SK-N-SH treated with all-trans-retinoic acid at 6 μM for 48 hours (cell line): ENCODE measurements around the gene ADGRV1.

ENCODE experiments used
- ATAC-seq: fragments of 200-7000 bp; cut with Tn5 transposase; 3 replicates; pipeline ENCODE4 v1.9.1; 2020; ENCODE audit warnings: mild to moderate bottlenecking, moderate library complexity
- ARNTL ChIP-seq: fragments of 450-650 bp; formaldehyde crosslinking; IDR thresholded peaks from 2 replicates; pipeline ENCODE4 v1.5.0; 2020; ENCODE audit warnings: low read depth, mild to moderate bottlenecking, moderate library complexity, borderline replicate concordance
- BACH2 ChIP-seq: fragments of 250-450 bp; sonication (Bioruptor Pico); IDR thresholded peaks from 2 replicates; pipeline ENCODE4 v1.9.0; 2021; ENCODE audit warnings: mild to moderate bottlenecking, borderline replicate concordance
- CSDC2 ChIP-seq: fragments of 250-450 bp; sonication (Bioruptor Pico); IDR thresholded peaks from 2 replicates; pipeline ENCODE4 v1.5.0; 2020; ENCODE audit warnings: mild to moderate bottlenecking, moderate library complexity
- ESRRG ChIP-seq: fragments of 250-450 bp; sonication (Bioruptor Pico); IDR thresholded peaks from 2 replicates; pipeline ENCODE4 v1.6.1; 2021; ENCODE audit warnings: mild to moderate bottlenecking
- GLIS3 ChIP-seq: fragments of 250-450 bp; sonication (Bioruptor Pico); IDR thresholded peaks from 2 replicates; pipeline ENCODE4 v1.5.0; 2020; ENCODE audit warnings: mild to moderate bottlenecking, moderate library complexity
- ISL1 ChIP-seq: fragments of 250-450 bp; sonication (Bioruptor Pico); IDR thresholded peaks from 2 replicates; pipeline ENCODE4 v2.1.2; 2022; ENCODE audit warnings: mild to moderate bottlenecking, moderate library complexity
- OSR1 ChIP-seq: fragments of 250-450 bp; sonication (Bioruptor Pico); IDR thresholded peaks from 2 replicates; pipeline ENCODE4 v1.8.0; 2022; ENCODE audit warnings: moderate library complexity, mild to moderate bottlenecking, inconsistent platforms
- POU6F1 ChIP-seq: fragments of 250-450 bp; sonication (Bioruptor Pico); IDR thresholded peaks from 2 replicates; pipeline ENCODE4 v1.8.0; 2021; ENCODE audit warnings: low read depth, mild to moderate bottlenecking, moderate library complexity, borderline replicate concordance
- PPARA ChIP-seq: fragments of 250-450 bp; sonication (Bioruptor Pico); IDR thresholded peaks from 2 replicates; pipeline ENCODE4 v1.5.0; 2020; ENCODE audit warnings: mild to moderate bottlenecking, borderline replicate concordance
- RARB ChIP-seq: fragments of 250-450 bp; sonication (Bioruptor Pico); IDR thresholded peaks from 2 replicates; pipeline ENCODE4 v1.8.0; 2021; ENCODE audit warnings: mild to moderate bottlenecking, moderate library complexity
- SNAI2 ChIP-seq: fragments of 250-450 bp; sonication (Bioruptor Pico); IDR thresholded peaks from 2 replicates; pipeline ENCODE4 v1.5.0; 2020; ENCODE audit warnings: mild to moderate bottlenecking, moderate library complexity
- TCF4 ChIP-seq: fragments of 250-450 bp; sonication (Bioruptor Pico); IDR thresholded peaks from 2 replicates; pipeline ENCODE4 v1.8.0; 2021; ENCODE audit warnings: mild to moderate bottlenecking, moderate library complexity, borderline replicate concordance
- TOX ChIP-seq: fragments of 250-450 bp; sonication (Bioruptor Pico); IDR thresholded peaks from 2 replicates; pipeline ENCODE4 v1.8.0; 2021; ENCODE audit warnings: mild to moderate bottlenecking, moderate library complexity, borderline replicate concordance
- ZC3H10 ChIP-seq: fragments of 250-450 bp; sonication (Bioruptor Pico); IDR thresholded peaks from 2 replicates; pipeline ENCODE4 v1.5.1; 2021; ENCODE audit warnings: mild to moderate bottlenecking, moderate library complexity
- ZFP3 ChIP-seq: fragments of 250-450 bp; sonication (Bioruptor Pico); IDR thresholded peaks from 2 replicates; pipeline ENCODE4 v1.5.0; 2020; ENCODE audit warnings: mild to moderate bottlenecking, moderate library complexity
- ZFP30 ChIP-seq: fragments of 450-650 bp; formaldehyde crosslinking; IDR thresholded peaks from 2 replicates; pipeline ENCODE4 v1.5.0; 2022; ENCODE audit warnings: mild to moderate bottlenecking, moderate library complexity
- ZNF565 ChIP-seq: fragments of 450-650 bp; formaldehyde crosslinking; conservative IDR thresholded peaks from 2 replicates; pipeline ENCODE4 v1.5.0; 2020; ENCODE audit warnings: low read depth, mild to moderate bottlenecking, moderate library complexity
- ZNF70 ChIP-seq: fragments of 450-650 bp; formaldehyde crosslinking; IDR thresholded peaks from 2 replicates; pipeline ENCODE4 v1.5.0; 2020; ENCODE audit warnings: mild to moderate bottlenecking, moderate library complexity
- ZNF8 ChIP-seq: fragments of 450-650 bp; formaldehyde crosslinking; IDR thresholded peaks from 2 replicates; pipeline ENCODE4 v1.5.0; 2020; ENCODE audit warnings: mild to moderate bottlenecking, moderate library complexity
- TF ChIP-seq, protein P1 (sequence below): fragments of 250-450 bp; sonication (Bioruptor Pico); IDR thresholded peaks from 2 replicates; pipeline ENCODE4 v1.5.1; 2021; ENCODE audit warnings: mild to moderate bottlenecking, moderate library complexity
- TF ChIP-seq, protein P2 (sequence below): fragments of 250-450 bp; sonication (Bioruptor Pico); IDR thresholded peaks from 2 replicates; pipeline ENCODE4 v1.5.0; 2020; ENCODE audit warnings: mild to moderate bottlenecking, moderate library complexity
- TF ChIP-seq, protein P3 (sequence below): fragments of 250-450 bp; sonication (Bioruptor Pico); IDR thresholded peaks from 2 replicates; pipeline ENCODE4 v1.5.1; 2020; ENCODE audit warnings: low read depth, mild to moderate bottlenecking, moderate library complexity
- TF ChIP-seq, protein P4 (sequence below): fragments of 250-450 bp; sonication (Bioruptor Pico); IDR thresholded peaks from 2 replicates; pipeline ENCODE4 v1.8.0; 2020; ENCODE audit warnings: mild to moderate bottlenecking, moderate library complexity, borderline replicate concordance

Gene ADGRV1

DNA sequence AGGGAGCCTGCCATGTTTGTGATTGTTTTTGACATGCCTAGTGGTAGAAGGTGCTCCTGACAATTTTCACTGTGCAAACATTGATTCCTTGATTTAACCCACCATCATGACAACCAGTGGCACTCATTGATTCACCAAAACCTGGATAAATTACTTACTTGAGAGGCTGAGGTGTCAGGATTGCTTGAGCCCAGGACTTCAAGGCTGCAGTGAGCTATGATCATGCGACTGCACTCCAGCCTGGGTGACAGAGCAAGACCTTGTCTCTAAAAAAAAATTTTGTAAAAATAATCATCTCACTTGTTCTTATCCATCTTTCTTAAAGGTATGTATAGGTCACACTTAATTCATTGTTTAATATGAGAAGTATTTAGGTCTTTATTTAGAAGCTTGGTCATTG, 423.2 kb downstream of the ADGRV1 start:
- ATAC-seq: no peak
- TF ChIP-seq TCF4 (CRISPR knock-in tag) (no peak), POU6F1 (no peak), ZFP30 (CRISPR knock-in tag) (no peak), TOX (CRISPR knock-in tag) (no peak), BACH2 (CRISPR knock-in tag) (no peak), ARNTL (CRISPR knock-in tag) (no peak)
- TF ChIP-seq, all 23 proteins: peak for 0

DNA sequence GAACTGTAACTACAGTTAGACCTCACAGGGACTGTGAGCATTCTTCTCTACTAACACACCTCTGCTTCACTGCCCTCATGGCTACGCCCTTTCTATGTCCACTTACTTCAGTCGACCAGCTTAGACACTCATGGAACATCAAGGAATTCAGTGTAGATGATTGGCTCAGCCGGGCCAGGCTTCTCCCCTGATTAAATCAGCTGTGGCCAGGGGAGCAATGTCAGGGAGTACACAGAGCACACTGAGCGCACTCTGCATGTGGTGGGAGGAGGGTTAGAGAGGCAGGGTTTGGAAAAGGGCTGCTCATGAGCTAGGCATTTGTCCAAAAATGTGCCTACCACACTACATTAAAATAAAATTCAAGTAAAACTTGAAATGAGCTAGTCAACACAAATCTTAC, 424.0 kb downstream of the ADGRV1 start:
- peak; percentile 53; the same call in 2 of the 3 replicates for ATAC-seq
- no peak for TF ChIP-seq ZFP30 (CRISPR knock-in tag)
- no peak for TF ChIP-seq RARB (CRISPR knock-in tag)
- TF ChIP-seq ESRRG (CRISPR knock-in tag): no peak
- no peak for TF ChIP-seq ZNF8 (CRISPR knock-in tag)
- TF ChIP-seq SNAI2 (CRISPR knock-in tag): no peak
- TF ChIP-seq ZNF565 (CRISPR knock-in tag): no peak
- no peak for TF ChIP-seq GLIS3 (CRISPR knock-in tag)
- no peak for TF ChIP-seq CSDC2 (CRISPR knock-in tag)
- TF ChIP-seq, protein P1, sequence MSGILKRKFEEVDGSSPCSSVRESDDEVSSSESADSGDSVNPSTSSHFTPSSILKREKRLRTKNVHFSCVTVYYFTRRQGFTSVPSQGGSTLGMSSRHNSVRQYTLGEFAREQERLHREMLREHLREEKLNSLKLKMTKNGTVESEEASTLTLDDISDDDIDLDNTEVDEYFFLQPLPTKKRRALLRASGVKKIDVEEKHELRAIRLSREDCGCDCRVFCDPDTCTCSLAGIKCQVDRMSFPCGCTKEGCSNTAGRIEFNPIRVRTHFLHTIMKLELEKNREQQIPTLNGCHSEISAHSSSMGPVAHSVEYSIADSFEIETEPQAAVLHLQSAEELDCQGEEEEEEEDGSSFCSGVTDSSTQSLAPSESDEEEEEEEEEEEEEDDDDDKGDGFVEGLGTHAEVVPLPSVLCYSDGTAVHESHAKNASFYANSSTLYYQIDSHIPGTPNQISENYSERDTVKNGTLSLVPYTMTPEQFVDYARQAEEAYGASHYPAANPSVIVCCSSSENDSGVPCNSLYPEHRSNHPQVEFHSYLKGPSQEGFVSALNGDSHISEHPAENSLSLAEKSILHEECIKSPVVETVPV (CRISPR knock-in tag): no peak
- TF ChIP-seq ZC3H10 (CRISPR knock-in tag): no peak

DNA sequence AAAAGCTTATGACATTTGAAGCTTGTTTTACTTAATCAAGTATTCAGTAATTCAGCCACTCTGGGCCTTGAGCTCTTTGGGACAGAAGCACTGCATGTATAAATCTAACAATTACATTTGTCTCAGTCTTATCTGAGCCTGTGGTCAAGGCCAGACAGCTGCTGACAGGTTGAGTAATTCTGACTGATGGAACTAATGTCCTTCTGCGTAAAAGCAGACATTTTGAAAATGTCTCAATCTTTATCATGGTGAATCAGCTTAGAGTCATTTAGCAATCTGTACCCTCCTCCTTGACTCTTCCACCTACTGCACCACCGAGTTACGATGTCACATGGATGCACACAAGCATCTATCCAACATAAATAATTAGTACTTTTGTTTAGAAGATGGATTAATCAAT, 424.6 kb downstream of the ADGRV1 start:
- TF ChIP-seq PPARA (CRISPR knock-in tag) (no peak), ESRRG (CRISPR knock-in tag) (0 out of 2 replicates have a peak, but pooled peaks have one; percentile 77), ISL1 (CRISPR knock-in tag) (peak; percentile 95), ZNF565 (CRISPR knock-in tag) (no peak), ZNF70 (CRISPR knock-in tag) (no peak), SNAI2 (CRISPR knock-in tag) (peak; percentile 93), TOX (CRISPR knock-in tag) (no peak), ZNF8 (CRISPR knock-in tag) (no peak), ZFP30 (CRISPR knock-in tag) (no peak), ZC3H10 (CRISPR knock-in tag) (peak; percentile 84; the same call in 1 of the 2 replicates), ZFP3 (CRISPR knock-in tag) (peak; percentile 81), TCF4 (CRISPR knock-in tag) (peak; percentile 62), OSR1 (CRISPR knock-in tag) (no peak), ARNTL (CRISPR knock-in tag) (no peak), GLIS3 (CRISPR knock-in tag) (peak; percentile 97), CSDC2 (CRISPR knock-in tag) (no peak), RARB (CRISPR knock-in tag) (no peak), BACH2 (CRISPR knock-in tag) (no peak), POU6F1 (0 out of 2 replicates have a peak, but pooled peaks have one; percentile 28)
- TF ChIP-seq, protein P1 (CRISPR knock-in tag): no peak
- TF ChIP-seq, protein P2, sequence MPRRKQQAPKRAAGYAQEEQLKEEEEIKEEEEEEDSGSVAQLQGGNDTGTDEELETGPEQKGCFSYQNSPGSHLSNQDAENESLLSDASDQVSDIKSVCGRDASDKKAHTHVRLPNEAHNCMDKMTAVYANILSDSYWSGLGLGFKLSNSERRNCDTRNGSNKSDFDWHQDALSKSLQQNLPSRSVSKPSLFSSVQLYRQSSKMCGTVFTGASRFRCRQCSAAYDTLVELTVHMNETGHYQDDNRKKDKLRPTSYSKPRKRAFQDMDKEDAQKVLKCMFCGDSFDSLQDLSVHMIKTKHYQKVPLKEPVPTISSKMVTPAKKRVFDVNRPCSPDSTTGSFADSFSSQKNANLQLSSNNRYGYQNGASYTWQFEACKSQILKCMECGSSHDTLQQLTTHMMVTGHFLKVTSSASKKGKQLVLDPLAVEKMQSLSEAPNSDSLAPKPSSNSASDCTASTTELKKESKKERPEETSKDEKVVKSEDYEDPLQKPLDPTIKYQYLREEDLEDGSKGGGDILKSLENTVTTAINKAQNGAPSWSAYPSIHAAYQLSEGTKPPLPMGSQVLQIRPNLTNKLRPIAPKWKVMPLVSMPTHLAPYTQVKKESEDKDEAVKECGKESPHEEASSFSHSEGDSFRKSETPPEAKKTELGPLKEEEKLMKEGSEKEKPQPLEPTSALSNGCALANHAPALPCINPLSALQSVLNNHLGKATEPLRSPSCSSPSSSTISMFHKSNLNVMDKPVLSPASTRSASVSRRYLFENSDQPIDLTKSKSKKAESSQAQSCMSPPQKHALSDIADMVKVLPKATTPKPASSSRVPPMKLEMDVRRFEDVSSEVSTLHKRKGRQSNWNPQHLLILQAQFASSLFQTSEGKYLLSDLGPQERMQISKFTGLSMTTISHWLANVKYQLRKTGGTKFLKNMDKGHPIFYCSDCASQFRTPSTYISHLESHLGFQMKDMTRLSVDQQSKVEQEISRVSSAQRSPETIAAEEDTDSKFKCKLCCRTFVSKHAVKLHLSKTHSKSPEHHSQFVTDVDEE (CRISPR knock-in tag): peak; percentile 98
- TF ChIP-seq, protein P3, sequence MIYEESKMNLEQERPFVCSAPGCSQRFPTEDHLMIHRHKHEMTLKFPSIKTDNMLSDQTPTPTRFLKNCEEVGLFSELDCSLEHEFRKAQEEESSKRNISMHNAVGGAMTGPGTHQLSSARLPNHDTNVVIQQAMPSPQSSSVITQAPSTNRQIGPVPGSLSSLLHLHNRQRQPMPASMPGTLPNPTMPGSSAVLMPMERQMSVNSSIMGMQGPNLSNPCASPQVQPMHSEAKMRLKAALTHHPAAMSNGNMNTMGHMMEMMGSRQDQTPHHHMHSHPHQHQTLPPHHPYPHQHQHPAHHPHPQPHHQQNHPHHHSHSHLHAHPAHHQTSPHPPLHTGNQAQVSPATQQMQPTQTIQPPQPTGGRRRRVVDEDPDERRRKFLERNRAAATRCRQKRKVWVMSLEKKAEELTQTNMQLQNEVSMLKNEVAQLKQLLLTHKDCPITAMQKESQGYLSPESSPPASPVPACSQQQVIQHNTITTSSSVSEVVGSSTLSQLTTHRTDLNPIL (CRISPR knock-in tag): peak; percentile 77
- TF ChIP-seq, protein P4, sequence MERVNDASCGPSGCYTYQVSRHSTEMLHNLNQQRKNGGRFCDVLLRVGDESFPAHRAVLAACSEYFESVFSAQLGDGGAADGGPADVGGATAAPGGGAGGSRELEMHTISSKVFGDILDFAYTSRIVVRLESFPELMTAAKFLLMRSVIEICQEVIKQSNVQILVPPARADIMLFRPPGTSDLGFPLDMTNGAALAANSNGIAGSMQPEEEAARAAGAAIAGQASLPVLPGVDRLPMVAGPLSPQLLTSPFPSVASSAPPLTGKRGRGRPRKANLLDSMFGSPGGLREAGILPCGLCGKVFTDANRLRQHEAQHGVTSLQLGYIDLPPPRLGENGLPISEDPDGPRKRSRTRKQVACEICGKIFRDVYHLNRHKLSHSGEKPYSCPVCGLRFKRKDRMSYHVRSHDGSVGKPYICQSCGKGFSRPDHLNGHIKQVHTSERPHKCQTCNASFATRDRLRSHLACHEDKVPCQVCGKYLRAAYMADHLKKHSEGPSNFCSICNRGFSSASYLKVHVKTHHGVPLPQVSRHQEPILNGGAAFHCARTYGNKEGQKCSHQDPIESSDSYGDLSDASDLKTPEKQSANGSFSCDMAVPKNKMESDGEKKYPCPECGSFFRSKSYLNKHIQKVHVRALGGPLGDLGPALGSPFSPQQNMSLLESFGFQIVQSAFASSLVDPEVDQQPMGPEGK (CRISPR knock-in tag): peak; percentile 75; the same call in 1 of the 2 replicates
- peak; percentile 74 for ATAC-seq
